Medulla oblongata (tissue), 1 donor: ENCODE measurements around the gene NFATC2.
"Not testable (repeated sequence)": the region's sequence is repeated elsewhere in the genome, so short reads cannot be mapped to it uniquely, and the experiment has no call there.

Source experiments
- DNase-seq: peaks from one replicate; pipeline ENCODE4 v3.0.0-alpha.2; 2015; ENCODE audit errors: extremely low spot score

NFATC2 gene

GRCh38 chr20:51540580-51540979 lies 1.9 kb downstream of the NFATC2 start:
- DNase-seq: no peak

GRCh38 chr20:51540074-51540473 lies 2.4 kb downstream of the NFATC2 start:
- DNase-seq: not testable (repeated sequence)

- no peak for DNase-seq
Measured at GRCh38 chr20:51536116-51537069, 6.1 kb downstream of the NFATC2 start.

DNA sequence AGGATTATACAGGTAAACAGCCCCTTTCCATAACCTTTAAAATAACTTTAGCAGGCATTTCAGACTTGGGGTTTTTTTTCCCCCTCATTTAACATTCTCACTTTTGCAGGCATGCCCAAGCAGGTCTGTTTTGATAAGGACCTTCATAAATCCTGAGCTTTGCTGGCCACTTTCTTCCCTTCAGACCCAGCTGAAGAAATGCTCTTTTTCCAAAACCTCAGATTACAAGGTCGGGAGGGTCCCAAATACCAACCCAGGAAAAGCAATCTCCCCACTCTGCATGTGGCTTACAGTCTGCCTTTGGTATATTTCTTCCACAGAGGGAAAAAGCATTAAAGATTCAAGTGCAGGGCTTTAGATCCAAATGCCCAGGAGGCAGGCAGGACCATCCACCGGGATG lies 6.8 kb downstream of the NFATC2 start:
- no peak for DNase-seq

DNA sequence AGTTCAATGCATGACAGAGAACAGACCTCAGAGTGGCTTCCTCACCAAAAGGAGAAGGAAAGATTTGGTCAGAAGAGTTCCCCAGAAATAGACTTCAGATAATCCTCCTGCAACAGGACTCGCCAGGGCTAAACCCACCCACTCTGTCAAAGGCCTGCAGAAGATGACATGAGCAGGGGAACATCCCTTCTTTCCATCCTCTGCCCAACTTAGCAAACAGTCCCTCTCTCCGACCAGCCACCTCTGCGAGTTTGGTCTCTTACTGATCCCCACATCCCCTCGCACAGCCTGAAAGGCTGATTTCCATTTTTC lies 7.5 kb downstream of the NFATC2 start:
- peak; percentile 82 for DNase-seq

DNA sequence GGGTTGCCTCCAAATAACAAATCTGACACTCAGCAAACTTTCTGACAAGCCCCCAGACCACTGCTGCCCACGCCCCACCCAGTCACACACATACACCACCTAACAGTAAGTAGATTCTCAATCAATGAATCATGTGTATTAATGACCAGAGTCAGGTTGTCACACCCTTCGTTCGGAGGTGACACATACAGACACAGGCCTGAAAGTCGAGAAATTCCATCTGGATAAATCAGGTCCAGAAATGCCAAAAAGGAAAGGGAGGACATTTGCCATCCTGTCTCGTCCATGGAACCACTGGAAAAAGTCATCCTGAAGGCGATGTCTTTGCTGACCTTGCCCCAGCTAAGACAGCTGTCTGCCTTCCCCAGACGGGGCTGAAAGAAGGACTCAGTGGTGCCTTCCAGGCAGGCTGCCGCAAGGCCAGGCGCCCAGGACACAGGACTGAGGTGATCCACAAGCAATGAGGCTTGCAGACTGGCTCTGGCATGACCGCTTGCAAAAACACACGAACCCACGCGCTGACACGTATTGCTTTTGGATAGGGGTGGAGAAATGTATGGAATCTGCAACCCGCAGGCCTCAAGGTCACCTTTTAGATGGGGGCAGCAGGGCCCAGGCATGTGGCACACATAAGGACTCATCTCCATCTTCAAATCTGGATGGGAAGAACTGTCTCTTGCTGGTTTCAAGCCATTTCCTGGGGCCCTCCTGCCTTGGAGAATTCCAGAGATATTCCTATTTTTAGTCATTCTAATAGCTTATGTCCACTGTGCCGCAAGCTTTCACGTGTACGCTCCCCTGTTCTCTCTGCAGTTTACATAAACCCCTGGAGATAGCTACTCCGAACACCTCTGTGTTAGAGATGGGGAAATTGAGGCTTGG lies 9.0 kb downstream of the NFATC2 start:
- DNase-seq: no peak

DNA sequence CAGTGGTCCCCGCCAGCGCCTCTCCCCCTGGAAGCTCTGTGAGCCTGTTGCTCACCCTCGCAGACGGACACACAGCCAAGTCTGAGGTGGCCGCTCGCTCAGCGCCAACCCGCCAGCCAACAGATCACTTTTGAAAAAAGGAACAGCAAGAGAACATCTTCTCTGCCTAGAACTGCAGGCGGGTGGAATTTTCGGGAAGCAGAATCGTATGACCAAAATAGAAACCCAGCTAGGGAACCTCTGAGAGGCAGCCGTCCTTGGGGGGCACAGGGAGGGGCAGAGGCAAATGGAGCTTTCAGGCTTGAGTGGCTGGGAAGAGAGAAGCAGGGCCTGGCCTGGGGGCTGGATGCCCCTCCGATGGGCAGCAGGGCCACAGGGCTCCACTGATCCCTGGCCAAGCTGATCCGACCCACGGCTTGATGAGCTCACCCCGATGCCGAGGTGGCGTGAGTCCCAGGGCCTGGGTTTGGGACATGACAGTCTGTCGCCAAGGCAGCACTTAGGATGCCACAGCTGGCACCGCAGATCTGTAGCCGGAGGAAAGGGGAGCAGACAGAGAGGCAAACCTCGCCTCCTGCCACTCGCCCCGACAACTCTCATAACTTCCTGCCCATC lies 9.8 kb downstream of the NFATC2 start:
- DNase-seq: peak; percentile 85

DNA sequence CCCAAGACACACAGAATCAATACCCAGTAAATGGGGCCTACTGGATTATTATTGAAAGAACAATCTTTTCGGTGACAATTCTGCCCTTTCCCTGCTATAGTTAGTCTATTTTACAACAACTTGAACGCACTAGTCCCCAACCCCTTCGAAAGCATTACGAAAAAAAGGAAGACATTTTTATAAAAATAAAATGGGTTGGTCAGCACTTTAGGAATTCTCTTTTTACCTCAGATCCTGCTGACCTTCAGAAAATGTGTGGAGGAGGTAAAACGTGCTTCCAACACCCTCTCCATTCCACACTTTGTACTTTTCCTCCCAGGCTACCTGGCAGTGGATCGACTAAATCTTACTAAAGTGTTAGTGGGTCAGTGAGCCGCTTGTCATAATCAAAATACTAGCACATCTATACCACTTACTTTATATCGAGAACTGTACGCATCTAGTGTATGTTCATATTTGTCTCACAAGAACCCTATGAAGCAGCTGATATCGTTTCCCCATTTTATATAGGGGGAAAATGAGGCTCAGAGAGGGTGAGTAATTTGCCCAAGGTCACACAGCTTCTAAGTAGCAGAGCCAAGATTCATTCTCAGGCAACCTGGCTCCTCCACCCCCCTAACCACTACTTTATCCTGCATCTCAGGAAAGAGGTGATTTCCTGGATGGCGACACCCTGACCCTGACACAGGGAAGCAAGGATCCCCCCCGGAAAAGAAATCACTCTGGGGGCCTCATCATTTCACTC lies 10.6 kb downstream of the NFATC2 start:
- peak; percentile 15 for DNase-seq

DNA sequence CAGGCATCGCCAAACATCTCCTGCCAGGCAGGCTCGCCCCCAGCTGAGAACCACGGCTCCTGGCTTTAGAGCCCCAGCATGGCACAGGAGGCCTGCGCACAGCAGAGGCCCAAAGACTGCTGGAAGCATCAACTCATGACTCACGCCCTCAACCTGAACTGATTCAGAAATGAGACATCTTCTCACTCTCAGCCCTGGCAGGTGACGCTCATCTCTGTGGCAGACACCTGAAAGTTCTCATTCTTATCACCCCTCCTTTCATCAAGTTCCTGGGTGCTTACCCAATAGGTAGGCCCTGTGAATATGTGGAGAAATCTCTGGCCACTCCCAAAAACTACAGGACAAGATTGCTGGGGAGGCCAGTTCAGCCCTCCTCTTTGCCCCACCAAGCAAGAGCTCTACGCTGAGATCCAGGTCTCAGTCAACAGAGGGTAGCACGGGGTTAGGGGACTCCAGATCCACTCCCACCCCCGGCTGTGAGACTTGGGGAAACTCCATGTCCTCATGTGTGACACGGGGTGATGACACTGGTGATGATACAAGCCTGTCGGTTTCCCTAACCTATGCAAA lies 11.3 kb downstream of the NFATC2 start:
- no peak for DNase-seq

GRCh38 chr20:51529758-51530157 lies 12.8 kb downstream of the NFATC2 start:
- DNase-seq: no peak

DNA sequence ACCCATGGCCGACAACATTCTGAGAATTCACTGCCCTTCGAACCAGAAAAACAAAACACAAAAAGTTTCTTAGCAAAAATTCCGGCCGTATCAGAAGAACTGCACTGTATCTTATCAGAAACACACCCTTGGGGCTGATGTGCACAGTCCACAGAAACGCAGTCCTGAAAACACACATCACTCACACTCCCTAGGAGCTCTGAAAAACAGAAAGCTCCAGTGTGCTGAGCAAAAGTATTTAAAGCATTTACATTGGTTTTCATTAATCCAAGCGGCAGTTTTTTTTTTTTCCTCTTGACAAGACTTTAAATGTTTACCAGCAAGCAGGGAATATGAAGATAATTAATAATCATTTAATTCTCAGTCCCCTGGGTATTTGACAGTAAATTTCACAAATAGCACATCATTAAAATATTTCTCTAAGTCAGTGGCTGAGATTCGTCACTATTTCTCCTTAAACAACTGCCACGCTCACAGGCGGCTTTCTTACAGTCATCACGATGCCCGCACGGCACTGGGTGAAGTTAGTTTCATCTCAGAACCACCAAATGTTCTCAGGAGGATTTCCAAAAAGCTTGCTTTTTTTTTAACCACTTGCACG lies 13.3 kb downstream of the NFATC2 start:
- no peak for DNase-seq

- DNase-seq: no peak
Measured at GRCh38 chr20:51528263-51529027, 14.1 kb downstream of the NFATC2 start.

DNA sequence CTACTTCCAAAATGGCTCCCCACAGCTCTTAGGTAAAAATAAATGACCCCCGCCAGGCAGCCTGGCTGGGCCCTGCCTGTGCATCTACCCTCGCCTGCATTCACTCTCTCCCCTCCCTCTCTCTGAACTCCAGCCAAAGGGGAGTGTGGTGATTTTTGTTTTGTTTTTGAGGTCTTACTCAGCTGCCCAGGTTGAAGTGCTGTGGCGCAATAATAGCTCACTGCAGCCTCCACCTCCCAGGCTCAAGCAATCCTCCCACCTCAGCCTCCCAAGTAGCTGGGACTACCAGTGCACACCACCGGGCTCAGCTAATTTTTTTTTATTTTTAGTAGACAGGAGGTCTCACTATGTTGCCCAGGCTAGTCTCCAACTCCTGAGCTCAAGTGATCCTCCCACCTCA lies 15.8 kb downstream of the NFATC2 start:
- no peak for DNase-seq

DNA sequence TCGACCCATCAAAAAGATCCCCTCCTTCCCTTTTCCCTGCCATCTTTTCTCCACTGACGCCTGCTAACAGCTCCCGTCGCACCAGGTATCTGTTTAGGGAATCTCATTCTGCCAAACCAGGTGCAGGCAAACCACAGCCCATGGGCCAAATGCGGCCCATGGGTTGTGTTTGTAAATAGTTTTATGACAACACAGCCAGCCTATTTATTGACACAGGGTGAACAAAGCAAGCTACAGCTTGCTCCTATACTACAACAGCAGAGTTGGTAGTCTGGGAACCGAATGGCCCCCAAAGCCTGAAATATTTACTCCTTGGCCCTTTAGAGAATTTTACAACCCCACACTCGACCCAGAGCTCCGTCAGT lies 16.4 kb downstream of the NFATC2 start:
- no peak for DNase-seq

DNA sequence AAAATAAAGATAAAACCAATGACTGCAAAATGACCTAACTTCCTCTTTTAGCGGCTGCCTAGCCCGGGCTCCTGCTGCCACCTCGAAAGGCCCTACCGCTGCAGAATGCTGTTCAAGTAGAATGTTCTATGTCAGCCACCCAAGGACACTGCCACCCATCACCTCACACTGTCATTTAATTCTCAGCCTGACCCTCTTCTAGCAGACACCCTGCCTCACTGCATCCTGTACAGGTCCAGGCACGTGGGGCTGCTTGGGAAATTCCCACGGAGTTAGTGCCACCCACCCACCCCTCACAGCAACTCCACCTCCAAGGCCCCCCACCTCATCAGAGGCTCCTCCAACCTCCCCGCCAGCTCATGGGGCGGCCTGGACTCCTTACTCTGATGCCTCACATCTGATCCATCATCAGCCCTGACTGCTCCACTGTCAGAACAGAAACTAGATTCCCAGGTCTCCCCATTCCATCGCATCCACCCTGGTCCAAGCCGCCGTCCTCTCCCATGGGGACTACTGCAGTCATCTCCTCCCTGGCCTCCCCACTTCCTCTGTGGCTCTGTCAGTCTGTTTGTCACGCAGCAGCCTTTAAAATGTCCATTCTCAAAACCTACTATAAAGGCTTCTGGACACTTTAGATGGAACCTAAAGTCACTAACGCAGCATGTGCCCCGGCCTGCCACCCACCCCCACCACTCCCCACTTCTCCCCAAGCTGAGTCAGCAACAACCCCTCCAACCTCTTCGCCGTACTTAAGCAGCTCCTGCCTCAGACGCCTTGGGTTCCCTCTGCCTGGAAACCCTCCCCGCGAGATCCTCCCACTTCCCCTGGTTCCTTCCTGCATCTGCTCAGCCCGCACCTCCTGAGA lies 17.0 kb downstream of the NFATC2 start:
- peak; percentile 62 for DNase-seq

- DNase-seq: no peak
Measured at GRCh38 chr20:51523276-51524013, 19.1 kb downstream of the NFATC2 start.

DNA sequence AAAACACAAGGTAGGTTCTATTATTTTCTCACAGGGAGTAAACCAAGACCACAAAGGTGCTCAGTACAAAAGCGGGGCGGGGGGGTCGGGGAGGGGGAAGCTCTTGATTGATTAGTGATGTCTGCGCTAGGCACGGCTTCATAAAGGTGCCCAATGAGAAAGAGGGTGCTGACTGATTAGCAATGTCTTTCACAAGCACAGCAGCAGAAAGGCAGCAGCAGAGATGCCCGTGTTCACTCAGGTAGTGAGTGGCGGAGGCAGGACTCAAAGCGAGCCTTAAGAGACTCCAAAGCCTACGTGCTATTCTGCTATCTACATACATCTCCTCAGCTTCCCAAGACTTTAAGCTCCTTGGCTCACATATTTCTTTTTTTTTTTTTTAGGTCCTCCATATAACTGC lies 20.3 kb downstream of the NFATC2 start:
- DNase-seq: no peak

DNA sequence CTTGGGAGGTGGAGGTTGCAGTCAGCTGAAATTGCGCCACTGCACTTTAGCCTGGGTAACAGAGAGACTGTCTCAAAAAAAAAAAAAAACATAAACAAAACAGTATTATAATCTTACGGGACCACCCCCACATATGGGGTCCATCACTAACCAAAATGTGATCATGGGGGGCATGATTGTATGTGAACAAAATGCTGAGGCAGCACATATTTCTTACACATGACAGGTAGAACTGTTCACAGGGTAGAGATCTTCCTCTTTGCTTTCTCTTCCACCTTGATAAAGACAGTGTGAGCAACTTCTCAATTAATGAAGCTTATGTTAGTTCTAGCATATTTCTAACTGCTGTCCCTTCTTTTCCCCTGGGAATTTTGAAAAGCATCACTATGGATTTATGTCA lies 24.7 kb downstream of the NFATC2 start:
- no peak for DNase-seq

- DNase-seq: no peak
Measured at GRCh38 chr20:51516855-51517254, 25.7 kb downstream of the NFATC2 start.
